Stimulated activated CD4-positive, alpha-beta T cell treated with anti-CD3 and anti-CD28 coated beads, Interleukin-4, amount 100 ng/mL, for 4 hours (primary cell): ENCODE measurements around the gene PYGO2.

Experiments used
- DNase-seq, 2 experiments: peaks; one replicate each; pipeline ENCODE4 v3.0.0-alpha.2; 2020

PYGO2 gene

GRCh38 chr1:154959426-154959780, 2.2 kb downstream of the PYGO2 start:
- no peak for DNase-seq

DNA sequence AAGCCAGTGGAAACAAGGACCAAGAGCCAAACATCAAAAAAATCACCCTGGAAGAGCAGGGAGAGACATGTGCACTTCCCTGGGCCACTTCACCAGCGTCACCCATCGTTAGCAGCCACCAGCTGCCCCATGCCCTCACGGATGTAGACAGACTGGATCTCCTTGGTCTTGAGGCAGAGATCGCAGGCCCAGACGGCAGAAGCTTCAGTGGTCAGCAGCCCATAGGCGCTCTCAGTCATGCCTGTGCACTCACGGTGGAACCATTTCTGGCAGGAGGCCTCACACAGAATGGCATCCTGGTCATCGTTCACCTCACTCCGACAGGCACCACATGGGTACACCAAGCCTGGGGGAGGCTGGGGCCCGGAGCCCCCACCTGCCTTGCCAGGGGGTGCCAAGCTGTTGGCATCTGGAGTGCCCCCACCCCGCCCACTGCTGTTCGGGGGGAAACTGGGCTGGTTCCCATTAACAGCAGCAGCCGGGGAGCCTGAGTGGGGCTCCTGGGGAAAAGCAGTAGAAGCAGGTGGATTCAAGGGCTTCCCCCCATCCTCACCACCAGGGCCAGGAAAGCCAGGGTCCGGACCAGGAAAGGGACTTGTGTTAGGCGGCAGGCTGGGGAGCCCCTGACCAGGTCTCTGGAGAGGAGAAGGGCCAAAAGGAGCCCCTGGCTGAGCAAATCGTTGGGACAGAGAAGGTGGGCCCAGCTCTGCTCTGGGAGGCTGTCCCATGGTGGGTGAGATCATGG, 2.7 kb downstream of the PYGO2 start:
- DNase-seq = no peak

GRCh38 chr1:154958036-154958435, 3.5 kb downstream of the PYGO2 start:
- DNase-seq = no peak

GRCh38 chr1:154957091-154957657, 4.4 kb downstream of the PYGO2 start:
- no peak for DNase-seq

- no peak for DNase-seq
Measured at GRCh38 chr1:154956544-154956941, 5.0 kb downstream of the PYGO2 start.

DNA sequence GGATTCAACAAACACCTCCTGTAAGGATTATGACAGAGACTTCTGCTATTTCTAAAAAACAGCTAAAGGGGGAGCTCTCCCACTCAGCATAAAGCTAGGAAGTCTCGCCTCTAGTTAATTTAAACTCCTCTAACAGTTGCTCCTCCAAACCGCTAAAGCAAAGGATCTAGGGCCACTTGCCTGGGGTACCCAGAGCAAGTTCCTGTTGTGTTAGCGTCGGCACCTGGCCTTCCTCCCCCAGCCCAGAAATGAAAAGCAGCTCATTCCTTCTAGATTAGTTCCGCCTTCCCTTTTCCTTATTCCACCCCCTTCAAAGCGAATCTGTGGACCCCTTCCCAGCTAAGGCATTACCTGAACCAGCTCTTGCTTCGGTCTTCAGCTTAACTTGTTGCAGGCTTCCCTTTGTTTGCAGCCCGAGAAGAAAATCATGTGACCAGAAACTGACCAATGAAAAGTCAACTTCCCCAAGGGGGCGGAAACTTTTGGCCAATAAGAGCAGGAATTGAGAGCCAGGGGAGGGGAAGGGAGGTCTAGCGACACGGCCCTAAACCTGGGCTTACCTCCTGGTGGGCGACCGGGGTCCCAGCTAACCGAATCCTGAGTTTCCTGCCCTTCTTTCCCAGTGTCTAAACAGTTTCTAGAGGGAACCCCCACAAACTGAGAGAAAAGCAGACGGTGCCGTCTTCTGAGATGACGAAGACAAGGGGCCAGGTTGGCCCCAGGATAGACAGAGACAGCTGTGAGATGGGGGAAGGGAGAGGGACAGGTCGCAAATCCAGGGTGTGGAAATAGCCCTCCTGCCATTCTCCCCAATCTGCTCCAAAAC, 5.7 kb downstream of the PYGO2 start, which contains the start of gene PBXIP1:
PBXIP1 (minus strand) TSS at position 382 of the 826 bp plus-strand sequence. CDS start 2,378 bp downstream, outside the sequence.
- peak; percentile 54 to 79 for DNase-seq

DNA sequence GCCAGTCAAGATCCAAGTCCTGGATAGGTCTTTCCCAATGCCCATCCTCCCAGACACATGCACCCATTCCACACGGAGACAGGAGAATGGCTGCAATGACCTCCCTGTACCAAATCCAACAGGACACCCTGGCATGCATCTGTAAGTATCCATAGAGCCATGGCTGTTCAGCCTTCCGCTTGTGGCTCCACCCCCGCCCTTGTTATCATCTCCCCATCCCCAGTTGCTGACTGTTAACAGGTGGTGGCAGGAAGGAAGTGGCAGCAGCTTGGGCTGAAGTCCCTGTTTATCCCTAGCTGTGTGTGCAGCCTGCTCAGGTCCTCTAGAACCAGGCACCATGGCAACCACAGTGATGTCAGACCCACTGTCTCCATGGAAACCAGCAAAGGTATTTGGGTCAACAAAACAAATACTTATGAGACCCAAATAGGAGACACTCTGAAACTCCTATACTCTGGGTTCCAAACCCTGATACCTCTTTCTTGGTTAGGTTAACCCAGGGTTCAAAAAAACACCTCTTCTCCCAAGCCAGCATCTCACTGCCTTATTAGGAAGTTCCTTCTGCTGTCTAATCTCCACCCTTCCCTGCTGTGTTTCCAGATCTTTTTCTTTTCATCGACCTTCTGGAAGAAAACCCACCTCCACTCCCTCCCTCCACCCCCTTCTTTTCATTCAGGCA, 6.4 kb downstream of the PYGO2 start:
- peak; percentile 45 to 77 for DNase-seq

DNA sequence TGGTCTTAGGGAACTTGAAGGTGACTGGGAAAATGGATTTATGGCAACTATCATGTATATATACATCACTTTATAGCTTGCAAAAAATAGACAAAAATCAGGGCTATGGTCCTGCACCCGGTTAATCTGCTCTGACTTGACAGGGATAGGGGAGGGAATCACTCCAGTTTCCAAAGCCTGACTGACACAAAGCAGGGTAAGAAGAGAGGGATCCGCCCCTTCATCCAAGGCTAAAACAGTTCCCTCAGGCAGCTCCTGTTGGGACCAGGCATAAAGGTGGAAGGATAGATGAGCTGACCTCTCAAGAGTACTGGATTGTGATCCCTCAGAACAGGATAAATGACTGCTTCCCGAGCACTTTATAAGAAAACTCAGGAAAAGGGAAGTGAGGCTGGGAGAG, 7.0 kb downstream of the PYGO2 start:
- DNase-seq = no peak

DNA sequence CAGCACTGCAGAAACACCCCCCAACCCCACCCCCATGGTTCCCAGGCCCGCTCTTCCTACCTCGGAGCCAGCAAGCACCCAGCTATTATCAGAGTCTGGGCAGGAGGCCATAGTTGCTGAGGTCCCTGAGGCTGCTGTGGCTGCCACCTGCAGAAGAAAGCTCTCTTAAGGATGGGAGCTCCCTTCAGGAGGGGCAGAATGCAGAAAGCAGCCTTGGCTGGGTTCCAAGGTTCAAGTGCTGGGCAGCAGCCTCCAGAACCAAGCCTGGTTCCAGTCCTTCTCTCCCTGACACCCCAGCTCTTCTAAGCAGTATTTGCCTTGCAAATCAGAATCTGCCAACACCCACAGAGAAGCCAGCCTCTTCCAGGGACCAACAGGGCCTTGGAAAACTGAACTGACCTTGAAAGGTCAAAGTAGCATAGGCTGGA, 8.0 kb downstream of the PYGO2 start:
- no peak for DNase-seq

DNA sequence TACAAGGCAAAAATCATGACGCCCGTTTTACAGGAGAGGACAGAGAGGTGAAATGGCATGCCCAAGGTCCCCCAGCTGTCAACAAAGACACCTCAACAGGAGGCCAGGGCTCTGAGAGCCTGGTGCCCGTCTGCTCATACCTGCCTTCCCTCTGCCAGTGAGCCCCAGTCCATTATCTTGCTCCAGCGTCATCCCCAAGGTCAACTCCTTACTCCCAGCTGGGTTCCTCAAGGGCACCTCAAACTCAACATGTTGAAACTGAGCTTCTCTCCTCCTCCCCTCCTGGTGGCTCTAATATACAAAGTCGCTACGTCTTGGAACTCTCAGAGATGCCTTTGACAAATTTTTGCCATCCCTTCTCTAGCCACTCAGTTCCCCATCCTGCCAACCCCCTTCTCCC, 8.9 kb downstream of the PYGO2 start:
- DNase-seq = no peak

DNA sequence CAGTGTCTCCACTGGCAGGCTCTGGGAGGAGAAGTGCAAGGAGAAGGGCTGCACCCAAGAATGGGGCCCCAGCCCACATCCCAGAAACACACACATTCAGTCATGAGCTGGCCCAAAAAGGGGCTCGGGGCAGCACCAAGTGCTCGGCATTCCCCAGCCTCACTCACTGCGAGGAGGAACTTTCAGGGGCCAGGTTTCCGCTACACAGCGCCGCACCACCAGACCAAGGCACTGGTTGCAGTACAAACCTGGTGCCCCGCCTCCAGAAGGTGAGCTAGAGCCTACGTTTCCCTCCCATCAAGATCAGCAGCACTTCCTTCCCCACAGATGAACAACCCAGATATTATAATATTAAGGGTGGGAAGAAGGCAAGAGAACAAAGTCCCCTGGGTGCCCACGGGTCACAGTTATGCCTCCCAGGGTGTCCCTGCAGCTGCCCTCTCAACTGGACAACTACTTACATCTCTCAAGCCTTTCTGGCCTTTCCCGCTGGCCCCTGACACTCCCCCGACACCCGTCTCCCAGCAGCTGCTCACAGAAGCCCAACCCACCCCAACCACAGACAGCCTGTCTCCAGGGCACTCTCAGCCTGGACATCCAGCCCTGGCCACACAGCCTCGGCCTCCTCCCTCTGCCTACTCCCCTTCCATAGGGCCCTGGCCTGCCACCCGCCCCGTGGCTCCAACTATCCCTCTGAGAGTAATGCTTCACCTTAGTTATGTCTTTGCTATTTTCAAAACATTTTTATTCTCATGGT, 9.5 kb downstream of the PYGO2 start:
- DNase-seq = peak; percentile 60 to 61

- DNase-seq = no peak
Measured at GRCh38 chr1:154948079-154948478, 13.5 kb downstream of the PYGO2 start.

- DNase-seq = no peak
Measured at GRCh38 chr1:154945962-154946850, 15.4 kb downstream of the PYGO2 start.

DNA sequence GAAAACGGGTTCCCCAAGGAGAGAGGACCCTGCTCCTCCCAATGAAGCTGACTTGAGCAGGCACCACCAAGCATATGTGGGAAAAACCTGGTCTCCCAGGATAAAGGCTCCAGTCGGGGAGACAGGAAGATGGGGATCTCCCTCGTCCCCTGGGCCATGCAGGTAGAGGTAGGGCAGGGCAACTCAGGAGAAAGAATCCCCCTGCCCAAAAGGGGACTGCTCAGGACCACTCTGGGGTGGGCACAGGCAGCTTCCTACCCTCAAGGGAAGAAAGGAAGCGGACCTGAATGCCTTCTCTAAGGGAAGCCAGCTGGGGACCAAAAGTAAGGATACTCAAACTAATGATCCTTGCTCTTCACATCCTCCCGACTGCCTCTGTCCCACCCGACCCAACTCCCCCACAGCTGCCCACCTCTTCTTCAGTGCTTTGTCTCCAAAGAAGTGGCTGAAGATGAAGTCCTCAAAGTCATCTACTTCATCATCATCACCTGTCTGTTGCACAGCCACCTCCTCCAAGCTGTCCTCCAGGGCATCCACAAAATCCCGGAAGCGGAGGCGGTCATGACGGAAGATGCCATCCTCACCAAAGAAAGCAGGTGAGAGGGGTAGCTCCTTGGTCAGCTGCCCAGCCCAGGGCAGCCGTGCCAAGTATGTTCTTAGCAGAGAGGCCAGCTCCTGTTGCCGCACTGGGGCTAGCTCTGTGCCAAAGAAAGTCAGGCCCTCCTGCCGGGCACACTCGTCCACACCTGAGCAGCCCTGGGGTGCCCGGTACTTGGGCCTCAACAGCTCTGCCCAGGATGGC, 16.2 kb downstream of the PYGO2 start:
- DNase-seq = no peak

DNA sequence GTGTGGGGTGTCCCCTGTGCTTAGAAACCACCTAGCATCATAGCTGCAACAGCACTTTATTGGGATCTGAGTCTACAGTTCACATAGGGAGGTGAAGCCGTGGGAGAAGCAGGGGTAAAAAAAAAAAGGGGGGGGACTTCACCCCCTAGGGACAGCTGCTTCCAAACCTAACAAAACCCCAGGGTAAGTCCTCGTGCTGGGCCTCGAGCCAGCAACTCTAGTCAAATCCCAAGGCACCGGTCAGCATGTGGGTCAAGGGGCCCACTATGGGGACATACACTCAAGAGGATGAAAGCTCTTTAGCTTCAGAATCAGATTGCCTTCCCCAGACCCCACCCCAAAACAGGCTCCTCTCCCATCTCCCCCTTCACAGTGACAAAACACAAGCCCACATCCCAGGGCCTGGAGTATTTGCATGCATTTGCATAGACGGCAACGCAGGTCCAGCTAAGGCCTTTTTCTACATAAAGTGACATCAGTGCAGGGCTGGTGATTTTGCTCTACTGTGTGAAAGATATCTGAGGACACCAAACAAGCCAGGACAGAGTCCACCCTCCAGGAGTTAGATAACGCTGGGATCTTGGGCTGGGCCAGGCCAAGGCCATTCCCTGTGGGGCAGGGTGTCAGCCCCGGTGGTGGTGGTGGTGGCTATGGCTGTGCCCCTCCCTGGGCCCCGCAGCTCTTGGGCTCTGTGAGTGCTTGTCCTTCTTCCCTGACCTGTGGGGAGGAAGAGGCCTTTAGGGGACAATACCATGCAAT, 17.0 kb downstream of the PYGO2 start:
- no peak for DNase-seq

DNA sequence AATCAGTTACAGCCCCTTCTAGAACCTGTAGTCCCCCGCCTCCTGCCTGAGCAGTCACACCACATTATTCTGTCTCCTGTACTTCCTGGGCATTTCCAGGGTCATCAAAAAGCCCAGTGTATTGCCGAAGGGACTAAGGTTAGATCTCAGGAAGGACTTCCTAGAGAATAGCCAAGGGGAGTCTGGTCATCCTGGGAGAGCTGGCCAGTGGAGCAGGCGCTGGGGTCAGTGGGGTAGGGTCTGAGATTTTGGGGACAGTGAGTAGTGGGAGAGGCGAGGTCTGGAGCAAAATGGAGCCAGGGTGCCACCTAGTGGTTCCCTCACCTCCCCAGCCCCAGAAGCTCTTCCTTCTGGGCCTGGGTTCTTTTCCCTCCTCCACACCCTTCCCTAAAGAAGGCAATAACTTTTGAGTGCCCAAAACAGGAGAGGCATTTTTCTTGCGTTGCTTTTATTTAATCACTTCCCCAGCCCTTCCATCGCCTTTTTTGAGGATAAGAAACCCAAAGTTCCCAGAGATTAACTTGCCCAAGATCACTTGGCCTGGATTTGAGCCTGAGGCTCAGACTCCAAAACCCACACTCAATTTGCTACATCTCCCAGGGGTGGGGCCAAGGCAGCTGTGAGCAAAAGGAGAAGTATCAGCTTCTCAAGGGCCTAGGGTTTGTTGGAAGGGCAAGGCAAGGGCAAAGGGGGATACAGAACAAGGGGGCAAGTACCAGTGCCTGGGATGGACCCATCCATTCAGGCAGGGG, 17.8 kb downstream of the PYGO2 start:
- peak in 1 of 2 experiments; percentile 39 for DNase-seq

GRCh38 chr1:154941333-154942013, 20.1 kb downstream of the PYGO2 start:
- no peak for DNase-seq

- DNase-seq = no peak
Measured at GRCh38 chr1:154940651-154941194, 20.9 kb downstream of the PYGO2 start.
